CD4-positive, alpha-beta T cell (primary cell): ENCODE data around the gene COL4A4. TPM values are rescaled to one million over a fixed set of nuclear protein-coding genes. Genes with fewer than 3 reads are reported as not detected.

Experiments used
- ATAC-seq: fragments of 200-7000 bp; cut with Tn5 transposase; one replicate; pipeline ENCODE4 v1.10.0; 2022; ENCODE audit warnings: mild to moderate bottlenecking; ENCODE audit not compliant: poor library complexity
- CTCF ChIA-PET: fragments of 350-600 bp; sonication (Branson Sonifier 250); formaldehyde crosslinking; loops from one replicate; lab custom pipeline; 2021; ENCODE audit warnings: antibody characterized with exemption, inconsistent platforms; lab: Charles Lee
- POLR2A ChIA-PET: fragments of 350-600 bp; sonication (Branson Sonifier 250); formaldehyde crosslinking; loops from one replicate; lab custom pipeline; 2021; ENCODE audit warnings: antibody characterized with exemption, inconsistent platforms; lab: Charles Lee
- DNase-seq, 14 experiments: peaks; one replicate each; pipeline ENCODE4 v3.0.0-alpha.2; 2013 to 2020; ENCODE audit warnings: mixed read lengths in 2 of 14
- H3K27ac ChIP-seq, 2 donors: one replicate each; pipeline versions ENCODE4 v1.5.1 to v1.7.0; 2013; ENCODE audit warnings: low read length in 2 of 2, low read depth in 1 of 2, mild to moderate bottlenecking in 1 of 2
- H3K27me3 ChIP-seq, 2 experiments: 1 replicate in 1 of 2; 2 replicates in 1 of 2; pipeline versions ENCODE4 v1.6.1 to v1.7.0; 2013; ENCODE audit warnings: low read length in 2 of 2, control low read depth in 1 of 2, mild to moderate bottlenecking in 1 of 2, moderate library complexity in 1 of 2; ENCODE audit not compliant: insufficient read depth in 2 of 2, control insufficient read depth in 1 of 2
- H3K36me3 ChIP-seq: one replicate; pipeline ENCODE4 v1.6.1; 2013; ENCODE audit warnings: low read length, control low read depth; ENCODE audit not compliant: insufficient read depth
- H3K4me1 ChIP-seq: one replicate; pipeline ENCODE4 v1.6.1; 2013; ENCODE audit warnings: low read length, control low read depth; ENCODE audit not compliant: insufficient read depth
- H3K4me3 ChIP-seq: one replicate; pipeline ENCODE4 v1.5.1; 2013; ENCODE audit warnings: mild to moderate bottlenecking, low read length, moderate library complexity
- H3K9me3 ChIP-seq, 2 experiments: 1 replicate in 1 of 2; 2 replicates in 1 of 2; pipeline versions ENCODE4 v1.6.1 to v1.7.0; 2013; ENCODE audit warnings: low read length in 2 of 2, mild to moderate bottlenecking in 2 of 2, control low read depth in 1 of 2, moderate library complexity in 1 of 2; ENCODE audit not compliant: control insufficient read depth in 1 of 2, insufficient read depth in 1 of 2
- H3K27ac Mint-ChIP-seq: one replicate; pipeline ENCODE4 v1.8.0; 2020; ENCODE audit warnings: mixed read lengths
- H3K27me3 Mint-ChIP-seq: one replicate; pipeline ENCODE4 v1.8.0; 2021; ENCODE audit warnings: mixed read lengths
- H3K36me3 Mint-ChIP-seq: one replicate; pipeline ENCODE4 v1.8.0; 2021; ENCODE audit warnings: low read depth, mixed read lengths
- H3K4me1 Mint-ChIP-seq: one replicate; pipeline ENCODE4 v1.8.0; 2021; ENCODE audit warnings: low read depth, mixed read lengths
- H3K4me3 Mint-ChIP-seq: one replicate; pipeline ENCODE4 v1.8.0; 2020; ENCODE audit warnings: mild to moderate bottlenecking, mixed read lengths
- H3K9me3 Mint-ChIP-seq: one replicate; pipeline ENCODE4 v1.8.0; 2020; ENCODE audit warnings: mixed read lengths
- intact Hi-C, 2 experiments: fragments of 100-400 bp; cut with DNase I in 1 of 2; cut with micrococcal nuclease in 1 of 2; formaldehyde crosslinking; loops; one replicate each; pipeline versions ENCODE4 v1.15.1 to v1.9.0; 2023 to 2025; cut with DNase I, micrococcal nuclease
- total RNA-seq, 174 experiments: library from RNA in 2 of 174; stranded (reverse) in 2 of 174; gene quantifications; one replicate each; pipeline ENCODE4 v1.2.3 and lab custom pipeline; 2021 to 2026
- TF ChIP-seq, protein P1 (sequence below): fragments of 200-600 bp; IDR thresholded peaks from one replicate; pipeline ENCODE4 v1.8.0; 2022; ENCODE audit warnings: antibody characterized with exemption, mild to moderate bottlenecking

The COL4A4 gene
- total RNA-seq, 2 experiments from 2014 or later, result not detected

GRCh38 chr2:227054006-227054405, 110.0 kb downstream of the COL4A4 start:
- H3K27ac ChIP-seq, result no peak overlapping the region
- Mint-ChIP-seq H3K27me3 (peaks cover 9% of the 10 kb centered on the region), H3K36me3 (no peaks in the 10 kb centered on the region), H3K9me3 (no peaks in the 10 kb centered on the region), H3K4me3 (no peak overlapping the region), H3K4me1 (no peaks in the 10 kb centered on the region), H3K27ac (no peak overlapping the region)
- intact Hi-C loops, result no loop called here
- no peaks in the 10 kb centered on the region for H3K4me1 ChIP-seq
- ATAC-seq, result no peak
- no peak for DNase-seq
- TF ChIP-seq, protein P1, sequence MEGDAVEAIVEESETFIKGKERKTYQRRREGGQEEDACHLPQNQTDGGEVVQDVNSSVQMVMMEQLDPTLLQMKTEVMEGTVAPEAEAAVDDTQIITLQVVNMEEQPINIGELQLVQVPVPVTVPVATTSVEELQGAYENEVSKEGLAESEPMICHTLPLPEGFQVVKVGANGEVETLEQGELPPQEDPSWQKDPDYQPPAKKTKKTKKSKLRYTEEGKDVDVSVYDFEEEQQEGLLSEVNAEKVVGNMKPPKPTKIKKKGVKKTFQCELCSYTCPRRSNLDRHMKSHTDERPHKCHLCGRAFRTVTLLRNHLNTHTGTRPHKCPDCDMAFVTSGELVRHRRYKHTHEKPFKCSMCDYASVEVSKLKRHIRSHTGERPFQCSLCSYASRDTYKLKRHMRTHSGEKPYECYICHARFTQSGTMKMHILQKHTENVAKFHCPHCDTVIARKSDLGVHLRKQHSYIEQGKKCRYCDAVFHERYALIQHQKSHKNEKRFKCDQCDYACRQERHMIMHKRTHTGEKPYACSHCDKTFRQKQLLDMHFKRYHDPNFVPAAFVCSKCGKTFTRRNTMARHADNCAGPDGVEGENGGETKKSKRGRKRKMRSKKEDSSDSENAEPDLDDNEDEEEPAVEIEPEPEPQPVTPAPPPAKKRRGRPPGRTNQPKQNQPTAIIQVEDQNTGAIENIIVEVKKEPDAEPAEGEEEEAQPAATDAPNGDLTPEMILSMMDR, result no peak
- no peaks in the 10 kb centered on the region for H3K36me3 ChIP-seq
- H3K9me3 ChIP-seq, result no peaks in the 10 kb centered on the region
- POLR2A ChIA-PET, result no interaction called here
- no peaks in the 10 kb centered on the region for H3K27me3 ChIP-seq
- H3K4me3 ChIP-seq, result no peak overlapping the region
- CTCF ChIA-PET, result no interaction called here

GRCh38 chr2:227052879-227053278, 111.1 kb downstream of the COL4A4 start:
- no peak overlapping the region for H3K27ac ChIP-seq
- no peak overlapping the region for H3K4me3 ChIP-seq
- intact Hi-C loops, result no loop called here
- H3K36me3 ChIP-seq, result no peaks in the 10 kb centered on the region
- Mint-ChIP-seq H3K36me3 (no peaks in the 10 kb centered on the region), H3K27me3 (peaks cover 3% of the 10 kb centered on the region), H3K9me3 (peaks cover 4% of the 10 kb centered on the region), H3K4me3 (no peak overlapping the region), H3K27ac (no peak overlapping the region), H3K4me1 (no peaks in the 10 kb centered on the region)
- ChIA-PET CTCF (no interaction called here), POLR2A (no interaction called here)
- ATAC-seq (no peak), DNase-seq (no peak)
- no peaks in the 10 kb centered on the region for H3K9me3 ChIP-seq
- no peaks in the 10 kb centered on the region for H3K4me1 ChIP-seq
- TF ChIP-seq, protein P1, result no peak
- no peaks in the 10 kb centered on the region for H3K27me3 ChIP-seq

DNA sequence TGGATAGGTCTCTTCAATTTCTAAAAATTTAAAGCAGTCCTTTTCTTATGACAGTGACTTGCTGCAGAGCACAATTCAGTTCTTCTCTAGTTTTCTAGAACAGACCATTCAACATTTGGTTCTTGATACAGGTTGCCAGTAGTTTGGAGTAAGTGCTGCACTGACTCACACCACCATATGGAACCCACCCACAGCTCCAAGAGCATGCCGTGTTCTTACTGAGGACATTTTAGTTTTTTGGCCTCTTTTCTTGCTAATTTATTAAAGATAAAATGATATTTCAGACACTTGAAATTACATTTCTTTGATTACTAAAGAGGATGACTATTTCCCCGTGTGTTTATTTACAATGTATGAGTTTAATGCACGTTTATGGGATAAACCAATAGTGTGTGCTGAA, 120.0 kb downstream of the COL4A4 start:
- no peaks in the 10 kb centered on the region for H3K36me3 Mint-ChIP-seq
- no peak for ATAC-seq
- no peaks in the 10 kb centered on the region for H3K4me1 Mint-ChIP-seq
- no peak for DNase-seq
- ChIA-PET POLR2A (no interaction called here), CTCF (no interaction called here)
- H3K9me3 Mint-ChIP-seq, result peaks cover 4% of the 10 kb centered on the region
- peaks cover 14% of the 10 kb centered on the region for H3K27me3 Mint-ChIP-seq
- TF ChIP-seq, protein P1, result no peak
- intact Hi-C loops, result no loop called here
- no peaks in the 10 kb centered on the region for H3K27me3 ChIP-seq
- H3K27ac ChIP-seq, result no peak overlapping the region
- H3K4me1 ChIP-seq, result no peaks in the 10 kb centered on the region
- no peak overlapping the region for H3K4me3 Mint-ChIP-seq
- peaks cover 0 to 3% of the 10 kb centered on the region in 2 experiments for H3K9me3 ChIP-seq
- no peaks in the 10 kb centered on the region for H3K36me3 ChIP-seq
- H3K4me3 ChIP-seq, result no peak overlapping the region
- H3K27ac Mint-ChIP-seq, result no peak overlapping the region
